ENCODE results near the gene TSPEAR.
"Not testable (repeated sequence)": the region's sequence is repeated elsewhere in the genome, so short reads cannot be mapped to it uniquely, and the experiment has no call there.

Gene TSPEAR

GRCh38 chr21:44694776-44695175 is 16.6 kb downstream of the TSPEAR start:
- H3K4me3 ChIP-seq (ENCODE audit: low read length): no peak overlapping the region
- TF ChIP-seq CTCF (IDR thresholded peaks at IDR 0.05; ENCODE audit: low read depth, low read length, poor library complexity, severe bottlenecking): no peak
- no peak for TF ChIP-seq EZH2phosphoT487 (IDR thresholded peaks at IDR 0.05; ENCODE audit: borderline replicate concordance, low read length)

GRCh38 chr21:44692798-44693512 is 18.4 kb downstream of the TSPEAR start:
- Histone ChIP-seq H3F3A (ENCODE audit: control insufficient read depth, insufficient read depth) (no peaks in the 10 kb centered on the region), H3K9me3 (ENCODE audit: control insufficient read depth, insufficient read depth, low read length) (peaks cover 4% of the 10 kb centered on the region; the same call in 1 of the 2 replicates), H3K79me2 (ENCODE audit: control insufficient read depth, low read length) (no peaks in the 10 kb centered on the region), H3K9me2 (replicated peaks; ENCODE audit: control insufficient read depth, low read length) (no peaks in the 10 kb centered on the region), H3K27ac (ENCODE audit: low read depth, low read length) (no peak overlapping the region), H3K4me3 (ENCODE audit: low read length) (no peak overlapping the region), H3K27me3 (ENCODE audit: control insufficient read depth, low read length) (no peaks in the 10 kb centered on the region), H3K36me3 (ENCODE audit: control insufficient read depth, low read length) (no peaks in the 10 kb centered on the region), H3K4me1 (ENCODE audit: control insufficient read depth, low read length) (no peaks in the 10 kb centered on the region), H3K4me2 (ENCODE audit: low read length) (no peak overlapping the region), H4K20me1 (ENCODE audit: control insufficient read depth, insufficient read depth, low read depth, low read length) (no peaks in the 10 kb centered on the region)
- TF ChIP-seq CTCF (IDR thresholded peaks at IDR 0.05; ENCODE audit: low read depth, low read length, poor library complexity, severe bottlenecking): no peak
- TF ChIP-seq EZH2phosphoT487 (IDR thresholded peaks at IDR 0.05; ENCODE audit: borderline replicate concordance, low read length): no peak

More at GRCh38 chr21:44694776-44695175, 16.6 kb downstream of the TSPEAR start:
- no peak overlapping the region for H3K27ac ChIP-seq (ENCODE audit: low read depth, low read length)
- H3K27me3 ChIP-seq (ENCODE audit: control insufficient read depth, low read length): peaks cover 2% of the 10 kb centered on the region; the same call in 1 of the 2 replicates
- H3K4me2 ChIP-seq (ENCODE audit: low read length): no peak overlapping the region
- H3F3A ChIP-seq (ENCODE audit: control insufficient read depth, insufficient read depth): no peaks in the 10 kb centered on the region
- peaks cover 4% of the 10 kb centered on the region; the same call in 1 of the 2 replicates for H3K9me3 ChIP-seq (ENCODE audit: control insufficient read depth, insufficient read depth, low read length)
- no peaks in the 10 kb centered on the region for H4K20me1 ChIP-seq (ENCODE audit: control insufficient read depth, insufficient read depth, low read depth, low read length)
- no peaks in the 10 kb centered on the region for H3K79me2 ChIP-seq (ENCODE audit: control insufficient read depth, low read length)
- H3K4me1 ChIP-seq (ENCODE audit: control insufficient read depth, low read length): no peaks in the 10 kb centered on the region
- H3K9me2 ChIP-seq (replicated peaks; ENCODE audit: control insufficient read depth, low read length): no peaks in the 10 kb centered on the region
- no peaks in the 10 kb centered on the region for H3K36me3 ChIP-seq (ENCODE audit: control insufficient read depth, low read length)

- Histone ChIP-seq H3K79me2 (ENCODE audit: control insufficient read depth, low read length) (no peaks in the 10 kb centered on the region), H3K9me2 (replicated peaks; ENCODE audit: control insufficient read depth, low read length) (no peaks in the 10 kb centered on the region), H3K27me3 (ENCODE audit: control insufficient read depth, low read length) (no peaks in the 10 kb centered on the region), H3K9me3 (ENCODE audit: control insufficient read depth, insufficient read depth, low read length) (peaks cover 4% of the 10 kb centered on the region; the same call in 1 of the 2 replicates), H3K4me2 (ENCODE audit: low read length) (no peak overlapping the region), H4K20me1 (ENCODE audit: control insufficient read depth, insufficient read depth, low read depth, low read length) (no peaks in the 10 kb centered on the region), H3F3A (ENCODE audit: control insufficient read depth, insufficient read depth) (no peaks in the 10 kb centered on the region), H3K36me3 (ENCODE audit: control insufficient read depth, low read length) (no peaks in the 10 kb centered on the region), H3K4me1 (ENCODE audit: control insufficient read depth, low read length) (no peaks in the 10 kb centered on the region), H3K4me3 (ENCODE audit: low read length) (no peak overlapping the region), H3K27ac (ENCODE audit: low read depth, low read length) (no peak overlapping the region)
- TF ChIP-seq CTCF (IDR thresholded peaks at IDR 0.05; ENCODE audit: low read depth, low read length, poor library complexity, severe bottlenecking): no peak
- no peak for TF ChIP-seq EZH2phosphoT487 (IDR thresholded peaks at IDR 0.05; ENCODE audit: borderline replicate concordance, low read length)
These were observed 19.7 kb downstream of the TSPEAR start for GRCh38 chr21:44691686-44692085.

- not testable (repeated sequence) for H3K36me3 ChIP-seq (ENCODE audit: control insufficient read depth, low read length)
These were observed 21.6 kb downstream of the TSPEAR start for GRCh38 chr21:44689740-44690139.

More at GRCh38 chr21:44689740-44690139, 21.6 kb downstream of the TSPEAR start:
- H3F3A ChIP-seq (ENCODE audit: control insufficient read depth, insufficient read depth); H3K4me2 ChIP-seq (ENCODE audit: low read length); H4K20me1 ChIP-seq (ENCODE audit: control insufficient read depth, insufficient read depth, low read depth, low read length); H3K9me3 ChIP-seq (ENCODE audit: control insufficient read depth, insufficient read depth, low read length); H3K9me2 ChIP-seq (replicated peaks; ENCODE audit: control insufficient read depth, low read length); H3K79me2 ChIP-seq (ENCODE audit: control insufficient read depth, low read length); H3K27me3 ChIP-seq (ENCODE audit: control insufficient read depth, low read length); H3K4me1 ChIP-seq (ENCODE audit: control insufficient read depth, low read length); H3K4me3 ChIP-seq (ENCODE audit: low read length); H3K27ac ChIP-seq (ENCODE audit: low read depth, low read length): not testable (repeated sequence)

All from DOHH2 (cell line).